Suprapubic skin (tissue), 4 donors: ENCODE measurements around the gene CDKL1.

Experiments used
- CTCF ChIP-seq, 2 donors: fragments of 200-600 bp in 1 of 2; fragments of 450-650 bp in 1 of 2; sonication (generic) in 1 of 2; IDR thresholded peaks; one replicate each; pipeline ENCODE4 v1.5.1; 2016 to 2019; ENCODE audit warnings: antibody characterized with exemption in 2 of 2, mild to moderate bottlenecking in 1 of 2, moderate library complexity in 1 of 2
- POLR2A ChIP-seq, 2 donors: fragments of 450-650 bp; IDR thresholded peaks; one replicate each; pipeline ENCODE4 v1.6.1; 2017; ENCODE audit warnings: antibody characterized with exemption in 2 of 2, mild to moderate bottlenecking in 2 of 2, moderate library complexity in 2 of 2
- POLR2AphosphoS5 ChIP-seq, 3 donors: sonication (generic); formaldehyde crosslinking; IDR thresholded peaks; one replicate each; pipeline ENCODE4 v1.6.1; 2017; ENCODE audit warnings: antibody characterized with exemption in 3 of 3

GRCh38 chr14:50312734-50313054 lies 84.0 kb downstream of the CDKL1 start:
- TF ChIP-seq POLR2A (IDR thresholded peaks at IDR 0.05), result no peak
- no peak for TF ChIP-seq CTCF (IDR thresholded peaks at IDR 0.05)
- TF ChIP-seq POLR2AphosphoS5 (IDR thresholded peaks at IDR 0.05), result no peak
